ENCODE measurements around the gene SUSD1. TPM values are rescaled to one million over a fixed set of nuclear protein-coding genes. Genes with fewer than 3 reads are reported as not detected.

The SUSD1 gene
- total RNA-seq, 1 experiment from 2014 or later: 7.4 TPM

DNA sequence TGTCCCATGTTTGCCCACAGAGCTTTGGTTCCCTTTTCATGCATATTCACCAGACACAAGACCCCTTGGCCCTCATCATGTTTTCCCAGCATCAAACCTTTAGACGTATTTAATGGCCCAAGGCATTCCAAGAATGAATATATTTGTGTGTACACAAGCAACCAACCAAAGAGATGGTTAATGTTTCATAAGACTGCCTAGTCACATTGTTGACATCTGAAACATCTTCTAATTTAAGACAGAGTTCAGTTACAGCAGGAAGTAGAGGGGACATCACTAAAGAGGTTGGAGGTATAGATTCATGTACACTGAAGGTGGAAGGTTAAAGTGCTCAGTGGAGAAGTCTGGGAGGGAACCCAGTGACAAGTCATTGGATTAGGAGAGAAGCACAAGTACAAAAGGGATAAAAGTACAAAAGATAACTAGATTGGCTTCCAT lies 49.1 kb downstream of the SUSD1 start:
- Histone ChIP-seq H3K9ac (ENCODE audit: low read length) (no peak overlapping the region), H3K9me2 (replicated peaks; ENCODE audit: low read length) (no peaks in the 10 kb centered on the region), H3K4me2 (ENCODE audit: low read length) (peak overlapping the region; percentile 27), H3K4me1 (ENCODE audit: insufficient read depth, low read length) (peaks cover 9% of the 10 kb centered on the region), H3K27ac (ENCODE audit: low read length) (no peak overlapping the region), H3F3A (ENCODE audit: low read length, unreplicated experiment) (no peaks in the 10 kb centered on the region), H3K36me3 (ENCODE audit: low read depth, low read length) (no peaks in the 10 kb centered on the region), H4K20me1 (ENCODE audit: low read length) (no peaks in the 10 kb centered on the region), H3K79me2 (ENCODE audit: low read length) (no peaks in the 10 kb centered on the region), H2AFZ (ENCODE audit: low read length) (no peak overlapping the region), H3K27me3 (ENCODE audit: low read length) (no peaks in the 10 kb centered on the region), H3K9me3 (ENCODE audit: low read length) (no peaks in the 10 kb centered on the region), H3K4me3 (ENCODE audit: low read length) (no peak overlapping the region)
- peak; percentile 43 for DNase-seq
- ATAC-seq: peak; percentile 38
- ChIA-PET POLR2A (ENCODE audit: unreplicated experiment) (no interaction called here), CTCF (no interaction called here)
- intact Hi-C loops (cut with micrococcal nuclease): no loop called here
- TF ChIP-seq, protein P1, sequence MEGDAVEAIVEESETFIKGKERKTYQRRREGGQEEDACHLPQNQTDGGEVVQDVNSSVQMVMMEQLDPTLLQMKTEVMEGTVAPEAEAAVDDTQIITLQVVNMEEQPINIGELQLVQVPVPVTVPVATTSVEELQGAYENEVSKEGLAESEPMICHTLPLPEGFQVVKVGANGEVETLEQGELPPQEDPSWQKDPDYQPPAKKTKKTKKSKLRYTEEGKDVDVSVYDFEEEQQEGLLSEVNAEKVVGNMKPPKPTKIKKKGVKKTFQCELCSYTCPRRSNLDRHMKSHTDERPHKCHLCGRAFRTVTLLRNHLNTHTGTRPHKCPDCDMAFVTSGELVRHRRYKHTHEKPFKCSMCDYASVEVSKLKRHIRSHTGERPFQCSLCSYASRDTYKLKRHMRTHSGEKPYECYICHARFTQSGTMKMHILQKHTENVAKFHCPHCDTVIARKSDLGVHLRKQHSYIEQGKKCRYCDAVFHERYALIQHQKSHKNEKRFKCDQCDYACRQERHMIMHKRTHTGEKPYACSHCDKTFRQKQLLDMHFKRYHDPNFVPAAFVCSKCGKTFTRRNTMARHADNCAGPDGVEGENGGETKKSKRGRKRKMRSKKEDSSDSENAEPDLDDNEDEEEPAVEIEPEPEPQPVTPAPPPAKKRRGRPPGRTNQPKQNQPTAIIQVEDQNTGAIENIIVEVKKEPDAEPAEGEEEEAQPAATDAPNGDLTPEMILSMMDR (conservative IDR thresholded peaks at IDR 0.05; ENCODE audit: low read depth, low read length): no peak
- TF ChIP-seq EZH2phosphoT487 (IDR thresholded peaks at IDR 0.05; ENCODE audit: borderline replicate concordance, low read length): no peak
- no peak for TF ChIP-seq EZH2 (IDR thresholded peaks at IDR 0.05; ENCODE audit: low read length, unreplicated experiment)
- BruUV-seq (replicated peaks): no TSS peak

DNA sequence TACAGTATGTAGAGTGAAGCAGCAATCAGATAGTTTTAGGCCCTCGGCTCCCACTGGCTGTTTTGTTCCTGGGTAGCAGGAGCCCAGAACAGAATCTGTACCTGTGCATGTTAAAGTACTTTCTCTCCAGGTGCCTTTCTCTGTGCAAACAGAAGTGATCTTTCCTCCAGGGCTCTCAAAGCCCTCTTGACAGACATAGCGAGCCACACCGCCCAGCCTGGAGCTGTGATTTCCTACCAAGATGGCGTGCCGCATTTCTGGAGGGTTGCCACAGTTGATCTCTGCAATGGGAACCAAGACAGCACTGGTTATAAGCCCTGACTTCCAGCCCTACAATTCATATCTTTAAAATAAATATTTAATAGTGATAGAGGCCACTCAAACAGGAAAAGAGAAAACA lies 50.9 kb downstream of the SUSD1 start:
- Histone ChIP-seq H2AFZ (ENCODE audit: low read length) (no peak overlapping the region), H3K4me3 (ENCODE audit: low read length) (no peak overlapping the region), H3K9me2 (replicated peaks; ENCODE audit: low read length) (no peaks in the 10 kb centered on the region), H3K9ac (ENCODE audit: low read length) (no peak overlapping the region), H4K20me1 (ENCODE audit: low read length) (no peaks in the 10 kb centered on the region), H3K27ac (ENCODE audit: low read length) (no peak overlapping the region), H3F3A (ENCODE audit: low read length, unreplicated experiment) (no peaks in the 10 kb centered on the region), H3K27me3 (ENCODE audit: low read length) (no peaks in the 10 kb centered on the region), H3K36me3 (ENCODE audit: low read depth, low read length) (no peaks in the 10 kb centered on the region), H3K79me2 (ENCODE audit: low read length) (no peaks in the 10 kb centered on the region), H3K4me1 (ENCODE audit: insufficient read depth, low read length) (peaks cover 15% of the 10 kb centered on the region), H3K4me2 (ENCODE audit: low read length) (no peak overlapping the region), H3K9me3 (ENCODE audit: low read length) (no peaks in the 10 kb centered on the region)
- TF ChIP-seq EZH2 (IDR thresholded peaks at IDR 0.05; ENCODE audit: low read length, unreplicated experiment) (no peak), EZH2phosphoT487 (IDR thresholded peaks at IDR 0.05; ENCODE audit: borderline replicate concordance, low read length) (no peak)
- TF ChIP-seq, protein P1 (conservative IDR thresholded peaks at IDR 0.05; ENCODE audit: low read depth, low read length): no peak
- no TSS peak for BruUV-seq (replicated peaks)
- ChIA-PET POLR2A (ENCODE audit: unreplicated experiment) (no interaction called here), CTCF (no interaction called here)
- no peak for DNase-seq
- intact Hi-C loops (cut with micrococcal nuclease): no loop called here
- no peak for ATAC-seq

DNA sequence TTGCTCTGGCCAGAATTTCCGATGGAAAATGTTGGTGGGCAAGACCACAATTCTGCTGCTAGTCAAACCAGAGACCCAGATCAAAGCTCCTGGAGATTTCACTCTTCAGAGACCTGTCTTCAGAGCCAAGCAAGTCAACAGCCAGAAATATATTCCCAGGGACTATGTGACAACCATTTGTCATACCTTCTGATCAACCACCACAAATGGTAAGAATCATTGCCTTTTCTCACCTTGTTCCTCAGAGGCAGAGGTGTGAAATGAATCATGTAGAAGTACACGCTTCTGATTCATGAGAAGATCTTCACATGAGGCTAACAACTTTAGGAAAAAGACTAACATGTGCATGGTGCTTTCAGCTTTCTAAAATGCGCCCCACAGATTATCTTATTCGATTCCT lies 53.5 kb downstream of the SUSD1 start:
- no peak for ATAC-seq

More for the DNA sequence above, 53.5 kb downstream of the SUSD1 start:
- no TSS peak for BruUV-seq (replicated peaks)
- peaks cover 16% of the 10 kb centered on the region for H3K4me1 ChIP-seq (ENCODE audit: insufficient read depth, low read length)
- no peak overlapping the region for H3K9ac ChIP-seq (ENCODE audit: low read length)
- no peaks in the 10 kb centered on the region for H3K9me3 ChIP-seq (ENCODE audit: low read length)
- DNase-seq: no peak
- no peak overlapping the region for H3K4me2 ChIP-seq (ENCODE audit: low read length)
- H3K79me2 ChIP-seq (ENCODE audit: low read length): no peaks in the 10 kb centered on the region
- H2AFZ ChIP-seq (ENCODE audit: low read length): no peak overlapping the region
- H3K27ac ChIP-seq (ENCODE audit: low read length): no peak overlapping the region
- H3K36me3 ChIP-seq (ENCODE audit: low read depth, low read length): no peaks in the 10 kb centered on the region
- no peaks in the 10 kb centered on the region for H3K9me2 ChIP-seq (replicated peaks; ENCODE audit: low read length)
- no peaks in the 10 kb centered on the region for H3K27me3 ChIP-seq (ENCODE audit: low read length)
- intact Hi-C loops (cut with micrococcal nuclease): no loop called here
- no peak overlapping the region for H3K4me3 ChIP-seq (ENCODE audit: low read length)
- H4K20me1 ChIP-seq (ENCODE audit: low read length): no peaks in the 10 kb centered on the region
- ChIA-PET CTCF (no interaction called here), POLR2A (ENCODE audit: unreplicated experiment) (no interaction called here)
- H3F3A ChIP-seq (ENCODE audit: low read length, unreplicated experiment): no peaks in the 10 kb centered on the region
- TF ChIP-seq, protein P1 (conservative IDR thresholded peaks at IDR 0.05; ENCODE audit: low read depth, low read length): no peak
- TF ChIP-seq EZH2phosphoT487 (IDR thresholded peaks at IDR 0.05; ENCODE audit: borderline replicate concordance, low read length) (no peak), EZH2 (IDR thresholded peaks at IDR 0.05; ENCODE audit: low read length, unreplicated experiment) (no peak)

All from PC-3 (cell line).